Lung microvascular endothelial cell (primary cell): ENCODE data around the gene BCS1L. TPM values are rescaled to one million over a fixed set of nuclear protein-coding genes. Genes with fewer than 3 reads are reported as not detected.

Experiments
- DNase-seq, 2 donors: peaks; one replicate each; pipeline versions ENCODE4 v3.0.0 to v3.0.0-alpha.2; 2010; ENCODE audit warnings: low read depth in 2 of 2
- total RNA-seq: library from RNA; depleted of rRNA; stranded (reverse); fragments of >200 nt; gene quantifications from 2 replicates; pipeline ENCODE4 v1.2.1, GENCODE V29; 2014

Gene BCS1L
- total RNA-seq, 1 donor from 2014 or later, result 24.4 TPM

DNA sequence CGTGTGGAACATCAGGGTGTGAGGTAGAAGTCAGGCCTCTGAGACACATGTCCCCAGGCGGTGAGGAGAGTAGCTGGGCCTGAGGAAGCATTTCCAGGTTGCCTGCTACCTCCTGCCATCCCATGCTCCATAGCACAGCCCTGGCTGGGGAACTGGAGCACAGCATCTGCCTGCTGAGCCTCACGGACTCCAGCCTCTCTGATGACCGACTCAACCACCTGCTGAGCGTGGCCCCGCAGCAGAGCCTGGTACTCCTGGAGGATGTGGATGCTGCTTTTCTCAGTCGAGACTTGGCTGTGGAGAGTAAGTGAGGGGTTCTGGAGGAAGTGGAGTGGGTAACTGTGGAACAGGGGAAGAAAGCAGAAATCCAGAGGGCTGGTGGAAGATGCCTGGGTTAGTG is 2.9 kb downstream of the BCS1L start:
- no peak for DNase-seq

DNA sequence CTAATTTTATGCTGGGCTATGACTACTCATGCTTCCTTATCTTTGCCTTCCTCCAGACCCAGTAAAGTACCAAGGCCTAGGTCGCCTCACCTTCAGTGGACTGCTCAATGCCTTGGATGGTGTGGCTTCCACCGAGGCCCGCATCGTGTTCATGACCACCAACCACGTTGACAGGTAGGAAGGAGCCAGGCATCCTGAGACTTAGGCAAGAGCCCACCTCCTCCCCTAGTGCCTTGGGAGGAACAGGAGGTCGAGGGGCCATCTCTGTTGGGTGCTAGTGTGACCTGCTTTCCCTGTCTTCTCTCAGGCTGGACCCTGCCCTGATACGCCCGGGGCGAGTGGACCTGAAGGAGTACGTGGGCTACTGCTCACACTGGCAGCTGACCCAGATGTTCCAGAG is 3.3 kb downstream of the BCS1L start:
- no peak for DNase-seq

DNA sequence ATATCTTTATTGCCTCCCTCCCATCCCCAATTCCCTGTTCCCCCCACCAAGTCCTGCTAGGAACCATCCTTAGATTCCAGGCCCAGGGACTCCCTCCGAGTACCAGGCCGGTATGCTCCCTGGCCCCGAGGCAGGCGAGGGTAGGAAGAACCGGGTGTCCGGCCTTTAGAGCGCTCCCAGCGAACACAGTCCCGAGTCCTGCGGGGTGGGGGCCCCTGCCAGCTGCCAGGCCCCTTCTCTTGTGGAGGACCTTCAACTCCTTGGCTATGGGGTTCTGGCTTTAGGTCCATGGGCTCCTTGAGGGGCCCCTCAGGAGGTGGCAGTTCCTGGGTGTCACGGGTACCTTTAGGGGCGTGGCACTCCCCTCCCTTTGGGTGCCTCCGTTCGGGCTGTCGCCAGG is 4.4 kb downstream of the BCS1L start:
- DNase-seq, result no peak

DNA sequence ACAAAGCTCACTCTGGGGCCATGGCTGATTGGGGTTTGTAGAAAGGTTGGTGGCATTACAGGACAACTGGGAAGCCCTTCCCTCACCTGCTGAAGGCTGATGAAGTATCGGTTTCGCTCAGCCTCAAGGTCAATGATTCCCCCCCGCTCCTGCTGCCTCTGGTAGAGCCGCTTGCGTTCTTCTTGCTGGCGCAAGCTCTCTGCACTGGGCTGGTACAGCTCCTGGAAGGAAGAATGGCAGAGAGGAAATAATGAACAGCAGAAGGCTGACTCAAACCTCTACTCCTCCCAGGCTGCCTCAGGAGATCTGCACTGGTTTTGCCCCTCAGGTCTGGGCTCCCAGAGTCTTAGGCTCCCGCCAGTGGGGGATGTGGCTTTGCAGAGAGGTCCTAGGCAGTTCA is 5.2 kb downstream of the BCS1L start:
- DNase-seq, result no peak

DNA sequence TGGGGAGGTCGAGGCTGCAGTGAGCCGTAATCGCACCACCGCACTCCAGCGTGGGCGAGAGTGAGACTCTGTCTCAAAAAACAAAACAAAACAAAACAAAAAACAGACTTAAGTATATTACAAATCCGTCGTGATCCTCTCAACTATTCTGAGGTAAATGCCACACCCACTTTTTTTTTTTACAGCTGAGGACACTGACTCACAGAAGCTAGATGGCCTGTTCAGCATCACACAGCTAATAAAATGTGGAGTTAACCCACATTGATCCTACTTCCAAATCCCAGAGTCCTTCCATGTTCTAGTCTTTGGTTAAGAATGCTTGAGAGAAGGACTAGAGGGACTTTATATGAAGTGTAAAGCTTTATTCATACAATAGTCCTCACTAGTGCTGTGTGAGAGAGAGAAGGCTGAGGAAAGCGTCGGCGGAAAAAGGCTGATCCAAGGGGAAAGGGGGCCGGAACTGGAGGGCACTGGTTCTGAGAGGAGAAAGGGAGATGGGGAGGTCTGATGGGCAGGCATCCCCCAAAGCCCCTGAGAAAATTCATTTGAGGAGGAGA is 11.7 kb downstream of the BCS1L start:
- DNase-seq, result peak in 1 of 2 donors; percentile 24

DNA sequence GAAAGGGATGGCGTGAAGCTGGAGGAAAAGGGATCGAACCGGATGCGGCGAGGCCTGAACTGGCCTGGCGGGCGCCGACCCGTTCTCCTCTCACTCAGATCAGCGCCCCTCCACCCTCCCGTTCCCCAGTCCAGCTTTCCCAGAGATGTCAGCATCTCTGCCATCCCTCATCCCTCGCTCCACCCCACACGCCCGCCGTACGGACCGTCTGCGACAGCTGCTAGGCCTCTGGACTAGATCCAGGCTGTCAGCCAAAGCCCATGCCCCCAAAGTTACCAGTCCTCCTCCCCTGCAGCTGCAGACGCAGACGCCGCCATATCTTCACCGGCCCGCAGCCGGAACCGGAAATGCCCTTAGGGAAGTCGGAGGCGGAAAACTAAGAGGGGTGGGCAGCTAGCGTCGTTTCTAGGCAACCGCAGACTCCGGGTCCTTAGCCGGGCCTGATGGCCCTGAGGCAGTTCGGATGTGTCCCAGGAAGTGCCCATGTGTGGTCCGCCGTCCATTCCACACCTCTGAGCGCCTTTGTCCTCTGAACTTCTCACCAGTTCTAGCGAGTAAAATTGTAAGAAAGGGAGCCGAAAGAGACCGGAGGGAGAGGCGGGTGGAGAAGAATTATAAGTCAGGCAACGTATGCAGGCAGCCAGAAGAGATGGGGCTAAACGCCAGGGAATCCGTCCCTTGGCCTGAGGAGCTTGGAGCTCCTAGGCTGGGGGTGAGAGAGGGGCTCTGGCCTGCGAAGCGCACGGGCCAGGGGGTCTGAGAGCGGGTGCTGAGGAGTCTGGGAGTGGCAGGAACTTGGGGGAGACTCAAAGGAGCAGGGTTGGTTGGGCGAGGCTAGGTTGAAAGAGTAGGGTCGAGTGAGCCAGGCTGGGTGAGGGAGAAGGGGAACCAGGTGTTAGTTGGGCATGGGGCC is 12.4 kb downstream of the BCS1L start, which contains the start of the genes RNF25 and STK36:
TSS of gene RNF25 (minus strand) at position 349 of the 913 bp plus-strand sequence. CDS start at position 317, 32 bp downstream.
TSS of gene STK36 (plus strand) at position 433 of the 913 bp plus-strand sequence. CDS start 744 bp downstream, outside the sequence.
- DNase-seq, result peak; percentile 73 to 87

DNA sequence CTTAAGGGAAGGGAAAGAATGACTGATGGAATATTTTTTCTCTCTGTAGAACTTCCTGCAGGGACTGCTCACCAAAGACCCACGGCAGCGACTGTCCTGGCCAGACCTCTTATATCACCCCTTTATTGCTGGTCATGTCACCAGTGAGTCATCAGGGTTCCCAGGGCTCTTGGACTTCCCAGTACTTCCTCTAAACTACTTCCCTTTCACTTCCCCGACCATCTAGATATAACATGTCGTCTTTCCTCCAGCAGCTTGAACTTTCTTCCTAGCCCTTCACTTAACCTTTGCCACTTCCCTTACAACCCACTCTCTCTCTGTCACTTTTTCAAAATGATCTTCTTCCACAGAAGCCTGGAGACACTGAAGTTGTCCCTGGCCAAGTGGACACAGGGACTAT is 19.6 kb downstream of the BCS1L start:
- peak in 1 of 2 donors; percentile 56 for DNase-seq

DNA sequence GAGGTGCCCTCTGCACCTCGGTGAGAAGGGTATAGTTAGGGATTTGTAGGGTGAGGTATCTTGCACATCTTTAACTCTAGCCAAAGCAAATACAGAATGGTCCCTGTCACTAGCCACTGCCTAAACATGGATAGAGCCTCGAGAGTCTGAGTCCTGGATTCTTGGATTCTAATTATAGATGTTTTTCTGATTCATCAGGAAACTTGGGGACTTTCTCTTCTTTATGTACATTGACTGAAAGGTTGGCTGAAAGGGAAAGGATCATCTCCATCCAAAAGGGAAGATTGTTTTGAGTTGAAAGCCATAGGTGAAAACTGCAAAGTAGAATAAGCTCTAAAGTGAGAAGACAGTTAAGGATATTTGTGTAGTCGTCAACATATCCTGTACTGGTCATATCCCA is 20.6 kb downstream of the BCS1L start:
- DNase-seq, result no peak

DNA sequence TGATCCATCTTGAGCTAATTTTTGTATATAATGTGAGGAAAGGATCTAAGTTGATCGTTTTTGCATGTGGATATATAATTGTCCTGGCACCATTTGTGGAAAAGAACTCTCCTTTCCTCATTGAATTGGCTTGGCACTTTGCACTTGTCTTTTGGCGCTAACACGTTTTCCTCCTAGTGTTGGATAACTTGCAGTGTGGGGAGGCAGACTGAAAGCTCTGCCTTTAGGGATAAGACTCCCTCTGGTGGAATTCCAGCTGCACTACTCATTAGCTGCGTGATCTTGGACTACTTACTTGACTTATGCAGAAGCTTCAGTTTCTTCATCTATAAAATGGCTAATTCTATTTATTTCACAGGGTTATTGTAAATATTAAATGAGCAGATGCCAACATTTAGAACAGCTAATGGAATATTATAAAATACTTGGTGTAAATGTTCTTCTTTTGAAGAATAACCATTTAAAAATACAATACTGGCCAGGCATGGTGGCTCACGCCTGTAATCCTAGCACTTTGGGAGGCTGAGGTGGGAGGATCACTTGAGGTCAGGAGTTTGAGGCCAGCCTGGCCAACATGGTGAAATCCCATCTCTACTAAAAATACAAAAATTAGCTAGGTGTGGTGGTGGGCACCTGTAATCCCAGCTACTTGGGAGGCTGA is 28.0 kb downstream of the BCS1L start:
- peak; percentile 78 to 85 for DNase-seq

DNA sequence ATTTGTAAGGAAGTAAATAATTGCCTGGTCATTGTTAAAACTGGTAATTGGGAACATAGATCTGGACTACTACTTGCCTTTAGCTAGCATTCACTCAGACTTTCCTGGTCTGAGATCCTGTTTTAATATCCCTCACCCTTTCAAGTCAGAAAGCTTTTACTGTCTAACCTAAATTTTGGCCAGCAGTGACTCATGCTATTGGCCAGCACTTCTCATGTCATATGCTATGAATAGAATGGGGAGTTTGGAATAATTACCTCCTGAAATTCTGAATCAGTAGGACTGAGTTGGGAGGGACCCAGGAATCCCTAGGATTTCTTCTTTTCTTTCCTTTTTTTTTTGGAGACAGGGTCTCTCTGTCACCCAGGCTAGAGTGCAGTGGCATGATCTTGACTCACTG is 31.8 kb downstream of the BCS1L start:
- no peak for DNase-seq

DNA sequence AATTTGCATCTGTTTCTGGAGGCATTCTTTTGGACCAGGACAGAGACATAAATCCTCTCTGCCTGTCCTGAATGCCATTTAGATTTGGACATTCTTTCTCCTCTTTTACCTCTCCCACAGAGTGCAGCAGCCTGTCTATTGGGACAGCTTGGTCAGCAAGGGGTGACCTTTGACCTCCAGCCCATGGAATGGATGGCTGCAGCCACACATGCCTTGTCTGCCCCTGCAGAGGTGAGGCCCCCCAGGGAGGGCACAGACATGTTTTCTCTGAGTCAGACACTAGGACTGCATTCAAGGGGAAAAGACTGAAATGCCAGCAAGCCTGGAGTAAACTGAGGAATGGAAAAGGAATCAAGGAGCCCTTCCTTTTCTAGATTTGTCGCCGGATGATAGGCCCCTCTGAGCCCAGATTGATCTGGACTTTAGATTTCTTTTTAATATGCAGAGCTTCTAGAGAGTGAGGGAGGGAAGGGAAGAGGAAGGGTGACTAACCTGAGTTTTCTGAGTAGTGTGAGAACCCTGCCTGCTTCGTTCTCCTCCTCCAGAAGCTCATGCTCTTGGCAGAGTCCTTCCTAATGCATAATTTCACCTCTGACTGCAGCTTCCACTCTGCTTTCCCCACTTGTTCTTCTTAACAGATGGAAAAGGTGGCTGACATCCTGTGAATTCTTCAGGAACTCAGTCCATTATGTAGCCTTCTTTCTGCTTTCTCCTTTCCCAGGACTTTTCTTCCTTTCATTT is 35.1 kb downstream of the BCS1L start:
- DNase-seq, result peak in 1 of 2 donors; percentile 47

DNA sequence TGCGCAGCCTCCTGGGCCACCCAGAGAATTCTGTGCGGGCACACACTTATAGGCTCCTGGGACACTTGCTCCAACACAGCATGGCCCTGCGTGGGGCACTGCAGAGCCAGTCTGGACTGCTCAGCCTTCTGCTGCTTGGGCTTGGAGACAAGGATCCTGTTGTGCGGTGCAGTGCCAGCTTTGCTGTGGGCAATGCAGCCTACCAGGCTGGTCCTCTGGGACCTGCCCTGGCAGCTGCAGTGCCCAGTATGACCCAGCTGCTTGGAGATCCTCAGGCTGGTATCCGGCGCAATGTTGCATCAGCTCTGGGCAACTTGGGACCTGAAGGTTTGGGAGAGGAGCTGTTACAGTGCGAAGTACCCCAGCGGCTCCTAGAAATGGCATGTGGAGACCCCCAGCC is 39.4 kb downstream of the BCS1L start:
- DNase-seq, result no peak

DNA sequence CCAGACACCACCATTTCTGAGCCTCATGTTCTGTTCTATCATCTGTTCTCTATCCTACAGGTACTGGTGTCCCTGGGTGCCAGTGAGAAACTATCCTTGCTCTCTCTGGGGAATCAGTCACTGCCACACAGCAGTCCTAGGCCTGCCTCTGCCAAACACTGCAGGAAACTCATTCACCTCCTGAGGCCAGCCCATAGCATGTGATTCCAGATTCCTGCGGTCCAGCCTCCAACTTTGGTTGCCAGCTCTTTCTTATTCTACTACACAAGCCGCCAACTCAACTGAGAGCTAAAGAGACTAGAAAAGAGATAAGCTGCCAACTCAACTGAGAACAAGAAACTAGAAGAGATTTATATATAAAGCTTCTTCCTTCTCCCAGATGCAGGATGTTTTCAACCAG is 42.3 kb downstream of the BCS1L start:
- no peak for DNase-seq

DNA sequence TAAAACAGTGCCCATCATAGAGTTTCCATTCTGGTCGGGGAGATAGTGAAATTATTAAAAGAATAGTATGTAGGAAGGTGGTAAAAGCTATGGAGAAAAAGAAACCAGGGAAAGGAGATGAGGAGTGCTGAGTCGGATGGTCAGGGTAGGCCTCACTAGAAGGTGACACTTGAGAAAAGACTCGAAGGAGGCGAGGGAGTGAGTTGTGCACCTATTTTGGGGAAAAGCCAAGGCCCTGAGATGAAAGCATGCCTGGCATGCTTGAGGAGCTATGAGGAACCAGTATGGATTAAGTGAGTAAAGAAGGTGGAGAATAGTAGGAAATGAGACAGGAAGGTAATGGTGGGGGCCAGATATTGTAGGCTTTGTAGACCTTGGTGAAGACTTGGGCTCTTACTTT is 43.9 kb downstream of the BCS1L start:
- no peak for DNase-seq

DNA sequence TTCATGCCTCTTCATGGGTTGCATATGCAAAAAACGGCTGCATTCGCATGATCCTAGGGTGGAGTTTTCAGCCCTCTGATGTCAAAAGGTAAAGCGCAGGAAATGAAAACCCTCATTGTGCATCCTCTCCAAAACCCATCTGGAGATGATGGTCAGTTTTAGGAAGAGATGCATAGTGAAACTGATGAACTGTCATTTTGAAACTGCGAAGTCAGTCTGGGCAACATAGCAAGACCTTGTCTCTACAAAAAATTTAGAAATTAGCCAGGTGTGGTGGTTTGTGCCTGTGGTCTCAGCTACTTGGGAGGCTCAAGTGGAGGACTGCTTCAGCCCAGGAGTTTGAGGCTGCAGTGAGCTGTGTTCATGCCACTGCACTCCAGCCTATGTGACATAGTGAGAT is 48.6 kb downstream of the BCS1L start:
- no peak for DNase-seq

DNA sequence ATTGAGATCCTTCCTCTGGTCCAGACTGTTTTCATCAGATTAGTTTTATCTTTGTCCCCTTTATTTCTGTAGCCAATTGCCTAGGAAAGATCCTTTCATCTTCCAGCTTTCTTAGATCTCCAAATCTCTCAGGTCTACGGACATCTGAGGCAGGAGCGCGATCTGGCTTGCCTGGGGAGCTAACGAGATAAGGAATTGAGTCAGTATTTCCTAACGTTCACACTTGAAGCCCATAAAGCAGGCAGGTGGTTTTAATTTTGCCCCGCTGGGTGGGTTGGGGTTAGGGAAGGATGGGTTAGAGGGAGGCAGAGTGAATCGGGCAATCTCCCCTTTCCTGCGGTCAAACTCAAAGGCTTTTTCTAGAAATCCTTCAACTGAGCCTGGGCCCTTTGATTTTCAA is 50.4 kb downstream of the BCS1L start:
- DNase-seq, result no peak

DNA sequence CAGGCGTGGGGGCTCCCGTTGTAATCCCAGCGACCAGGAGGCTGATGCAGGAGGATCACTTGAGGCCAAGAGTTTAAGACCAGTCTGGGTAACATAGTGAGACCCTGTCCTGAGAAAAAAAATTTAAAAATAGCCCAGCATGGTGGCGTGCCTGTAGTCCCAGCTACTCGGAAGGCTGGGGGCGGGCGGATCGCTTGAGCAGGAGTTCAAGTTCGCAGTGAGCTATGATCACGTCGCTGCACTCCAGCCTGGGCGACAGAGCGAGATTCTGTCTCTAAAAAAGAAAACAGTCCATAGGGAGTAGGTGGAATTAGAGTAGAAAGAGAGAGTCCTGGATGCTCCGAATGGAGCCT is 50.8 kb downstream of the BCS1L start:
- DNase-seq, result no peak

DNA sequence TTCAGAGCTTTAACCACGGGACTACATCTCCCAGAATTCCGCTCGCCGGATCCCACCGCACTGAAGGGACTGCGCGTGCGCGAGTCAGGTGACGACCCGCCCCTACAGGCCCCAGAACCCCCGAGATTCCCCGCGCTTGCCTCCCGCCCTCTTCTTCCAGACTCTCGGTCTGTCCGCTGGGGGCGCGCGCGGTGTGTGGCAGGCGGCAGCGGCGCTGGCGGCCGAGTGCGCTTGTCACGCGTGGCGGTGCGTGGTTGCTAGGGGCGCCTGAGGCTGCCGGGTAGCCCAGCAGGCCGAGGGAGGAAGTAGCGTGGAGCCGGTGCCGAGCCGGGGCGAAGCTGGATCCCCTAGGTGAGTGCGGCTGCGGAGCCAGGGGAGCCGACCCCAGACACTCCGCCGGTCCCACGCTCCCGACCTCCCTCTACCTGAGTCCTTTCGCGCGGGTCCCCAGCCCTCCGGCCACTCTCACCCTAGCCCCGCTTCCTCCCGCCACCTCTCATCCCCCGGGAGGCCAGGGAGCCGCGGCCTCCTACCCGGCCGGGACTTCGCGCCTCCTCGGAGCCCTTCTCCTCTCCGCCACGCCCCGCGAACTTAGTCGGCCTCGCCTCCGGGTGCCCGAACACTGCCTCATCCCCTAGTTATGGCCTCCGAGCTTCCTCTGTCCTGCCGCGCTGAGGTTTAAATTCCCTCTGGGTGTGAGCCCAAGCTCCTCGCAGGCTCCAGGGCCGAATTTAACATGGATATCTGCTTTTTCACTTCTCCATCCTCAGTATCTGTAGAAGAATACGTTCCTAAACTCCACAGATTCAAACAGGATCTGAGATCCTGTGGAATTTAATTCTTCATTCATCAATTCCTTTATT is 51.4 kb downstream of the BCS1L start, which contains the start of gene TTLL4:
TSS of gene TTLL4 (plus strand) at position 149 of the 863 bp plus-strand sequence. CDS start 26,842 bp downstream, outside the sequence.
- peak; percentile 97 for DNase-seq

DNA sequence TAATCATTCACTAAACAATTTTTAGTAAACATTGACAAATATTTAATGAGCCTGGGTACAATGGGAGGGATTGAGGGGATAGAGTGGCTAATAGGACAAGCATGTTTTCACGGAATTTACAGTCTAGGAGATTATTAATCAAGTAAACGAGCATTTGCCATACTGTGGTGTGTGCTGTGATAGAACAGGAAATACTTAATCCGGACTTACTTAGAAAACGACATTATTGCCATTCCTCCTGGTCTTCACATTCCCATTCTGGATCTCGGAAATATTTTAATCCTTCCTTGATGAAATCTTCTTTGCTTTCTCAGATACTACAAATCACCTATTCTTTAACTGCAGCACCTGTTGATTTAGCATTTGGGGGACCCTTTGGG is 52.1 kb downstream of the BCS1L start:
- peak; percentile 8 to 35 for DNase-seq
